SK-N-SH (cell line): ENCODE measurements around the gene ZNF587. TPM values are rescaled to one million over a fixed set of nuclear protein-coding genes. Genes with fewer than 3 reads are reported as not detected.
"Not testable (repeated sequence)": the region's sequence is repeated elsewhere in the genome, so short reads cannot be mapped to it uniquely, and the experiment has no call there.

Source experiments
- CTCF ChIA-PET: fragments of 300-600, 350-600 bp; formaldehyde crosslinking; extraction: SDS; loops from one replicate; lab custom pipeline; 2021; lab: Yijun Ruan, JAX
- POLR2A ChIA-PET: fragments of 350-600 bp; sonication (Branson Sonifier 250); formaldehyde crosslinking; extraction: SDS; loops from one replicate; lab custom pipeline; 2020; ENCODE audit warnings: antibody characterized with exemption, inconsistent platforms; lab: Yijun Ruan, JAX
- DNase-seq: peaks from one replicate; pipeline ENCODE4 v3.0.0; 2012
- H2AFZ ChIP-seq: fragments of 200-600 bp; sonication (generic); 2 replicates; pipeline ENCODE4 v1.8.1; 2016; ENCODE audit warnings: antibody characterized with exemption, mild to moderate bottlenecking, low read depth
- H3F3A ChIP-seq: fragments of 200-600 bp; sonication (generic); replicated peaks from 2 replicates; pipeline ENCODE3; 2016; ENCODE audit warnings: antibody characterized with exemption, mild to moderate bottlenecking; ENCODE audit not compliant: insufficient read depth
- H3K27ac ChIP-seq, 2 experiments: fragments of 200-500 bp in 1 of 2; fragments of 200-600 bp in 1 of 2; sonication (Bioruptor generic) in 1 of 2; sonication (generic), shearing (Covaris generic) in 1 of 2; 2 replicates each; pipeline versions ENCODE4 v1.5.1 to v1.6.1; 2014 to 2016; ENCODE audit warnings: low read depth in 2 of 2, inconsistent platforms in 1 of 2, low read length in 1 of 2, mild to moderate bottlenecking in 1 of 2, mixed read lengths in 1 of 2
- H3K27me3 ChIP-seq: fragments of 200-600 bp; sonication (generic), shearing (Covaris generic); 2 replicates; pipeline ENCODE4 v1.6.1; 2016; ENCODE audit warnings: mixed run types; ENCODE audit not compliant: insufficient read depth
- H3K36me3 ChIP-seq, 2 experiments: fragments of 200-500 bp in 1 of 2; fragments of 200-600 bp in 1 of 2; sonication (Bioruptor generic) in 1 of 2; sonication (generic) in 1 of 2; replicated peaks in 1 of 2; 2 replicates each; pipeline versions ENCODE3 to v1.5.1; 2014 to 2016; ENCODE audit warnings: low read length in 1 of 2, mild to moderate bottlenecking in 1 of 2; ENCODE audit not compliant: insufficient read depth in 2 of 2, control insufficient read depth in 1 of 2
- H3K4me1 ChIP-seq, 2 experiments: fragments of 200-500 bp in 1 of 2; fragments of 200-600 bp in 1 of 2; sonication (Bioruptor generic) in 1 of 2; sonication (generic), shearing (Covaris generic) in 1 of 2; 2 replicates each; pipeline versions ENCODE4 v1.5.1 to v1.6.1; 2014 to 2016; ENCODE audit warnings: low read depth in 1 of 2, low read length in 1 of 2, mixed run types in 1 of 2; ENCODE audit not compliant: insufficient read depth in 2 of 2, control insufficient read depth in 1 of 2
- H3K4me2 ChIP-seq: fragments of 200-600 bp; sonication (generic), shearing (Covaris generic); 2 replicates; pipeline ENCODE4 v1.6.1; 2017; ENCODE audit warnings: mixed run types
- H3K4me3 ChIP-seq, 2 experiments: fragments of 200-500 bp in 1 of 2; fragments of 200-600 bp in 1 of 2; sonication (Bioruptor generic) in 1 of 2; sonication (generic), shearing (Covaris generic) in 1 of 2; 2 replicates each; pipeline versions ENCODE4 v1.5.1 to v1.8.1; 2014 to 2016; ENCODE audit warnings: low read depth in 2 of 2, inconsistent platforms in 1 of 2, low read length in 1 of 2, mild to moderate bottlenecking in 1 of 2, mixed read lengths in 1 of 2, moderate library complexity in 1 of 2
- H3K79me2 ChIP-seq: fragments of 200-600 bp; sonication (generic); 2 replicates; pipeline ENCODE4 v1.8.1; 2017; ENCODE audit warnings: mild to moderate bottlenecking; ENCODE audit not compliant: insufficient read depth
- H3K9ac ChIP-seq: fragments of 200-600 bp; sonication (generic); 2 replicates; pipeline ENCODE4 v1.6.1; 2017; ENCODE audit warnings: mixed run types
- H3K9me2 ChIP-seq: fragments of 200-600 bp; sonication (generic); 2 replicates; pipeline ENCODE4 v1.6.1; 2017; ENCODE audit warnings: mixed run types
- H3K9me3 ChIP-seq: fragments of 200-600 bp; sonication (generic); 2 replicates; pipeline ENCODE4 v1.6.1; 2017; ENCODE audit warnings: mixed run types, mild to moderate bottlenecking, moderate library complexity
- H4K20me1 ChIP-seq: fragments of 200-600 bp; sonication (generic); 2 replicates; pipeline ENCODE4 v1.6.1; 2017; ENCODE audit warnings: mild to moderate bottlenecking, mixed run types; ENCODE audit not compliant: insufficient read depth
- CHD2 ChIP-seq: fragments of 150-350 bp; IDR thresholded peaks from 2 replicates; pipeline ENCODE4 v1.6.1; 2018; ENCODE audit warnings: low read length; ENCODE audit not compliant: partially characterized antibody
- CTCF ChIP-seq: fragments of 200-600 bp; sonication (generic); IDR thresholded peaks from 2 replicates; pipeline ENCODE4 v1.6.1; 2017; ENCODE audit warnings: antibody characterized with exemption, mild to moderate bottlenecking, moderate library complexity
- ELF1 ChIP-seq: IDR thresholded peaks from 2 replicates; pipeline ENCODE4 v1.4.0; 2012
- EP300 ChIP-seq, 2 experiments: IDR thresholded peaks; 2 replicates each; pipeline versions ENCODE4 v1.4.0 to v1.6.1; 2012; ENCODE audit warnings: borderline replicate concordance in 1 of 2, low read depth in 1 of 2, low read length in 1 of 2
- FOXJ3 ChIP-seq: sonication (generic); formaldehyde crosslinking; IDR thresholded peaks from 2 replicates; pipeline ENCODE4 v1.5.1; 2020; ENCODE audit warnings: mild to moderate bottlenecking, missing genetic modification reagents
- FOXM1 ChIP-seq: IDR thresholded peaks from 2 replicates; pipeline ENCODE4 v1.4.0; 2012; ENCODE audit warnings: low read depth, mild to moderate bottlenecking
- GATA2 ChIP-seq: sonication (generic); formaldehyde crosslinking; IDR thresholded peaks from 2 replicates; pipeline ENCODE4 v1.5.0; 2020; ENCODE audit warnings: mild to moderate bottlenecking, missing genetic modification reagents
- IRF3 ChIP-seq: fragments of 150-350 bp; IDR thresholded peaks from 2 replicates; pipeline ENCODE4 v1.6.1; 2016; ENCODE audit warnings: mild to moderate bottlenecking, low read depth, low read length
- JUND ChIP-seq: IDR thresholded peaks from 2 replicates; pipeline ENCODE4 v1.4.0; 2012
- MEF2A ChIP-seq: IDR thresholded peaks from 2 replicates; pipeline ENCODE4 v1.4.0; 2012; ENCODE audit warnings: low read depth, borderline replicate concordance
- NRF1 ChIP-seq: IDR thresholded peaks from 2 replicates; pipeline ENCODE4 v1.6.1; 2012; ENCODE audit warnings: low read depth, mild to moderate bottlenecking, low read length
- POLR2AphosphoS5 ChIP-seq: IDR thresholded peaks from 2 replicates; pipeline ENCODE4 v1.6.1; 2012; ENCODE audit warnings: low read depth, low read length
- REST ChIP-seq: IDR thresholded peaks from 2 replicates; pipeline ENCODE4 v1.6.1; 2012; ENCODE audit warnings: mild to moderate bottlenecking, low read depth, low read length, moderate library complexity
- RXRA ChIP-seq: IDR thresholded peaks from 2 replicates; pipeline ENCODE4 v1.4.0; 2012; ENCODE audit warnings: low read depth, mild to moderate bottlenecking, borderline replicate concordance
- USF2 ChIP-seq: fragments of 150-350 bp; IDR thresholded peaks from 2 replicates; pipeline ENCODE4 v1.6.1; 2017; ENCODE audit warnings: antibody characterized with exemption, low read length, low read depth, borderline replicate concordance
- ZBTB33 ChIP-seq: IDR thresholded peaks from 2 replicates; pipeline ENCODE4 v1.4.0; 2012; ENCODE audit warnings: low read depth, borderline replicate concordance
- WGBS: methylation state at CpG from one replicate; pipeline ENCODE4 v1.1.6; 2017; ENCODE audit warnings: low lambda C conversion rate; 5-methylcytosine and 5-hydroxymethylcytosine counted together
- polyA plus RNA-seq, 3 experiments: library from polyadenylated mRNA; depleted of rRNA; stranded (reverse); fragments of >200 nt; gene quantifications; 2 replicates each; pipeline ENCODE4 v1.2.3, GENCODE V29; 2012

The ZNF587 gene
- polyA plus RNA-seq, 1 of the 3 experiments (the other 2 are of a cell fraction): 7.4 TPM

- peaks cover 18% of the 10 kb centered on the region; the same call in 1 of the 2 replicates for H3K79me2 ChIP-seq
- ChIA-PET CTCF (no interaction called here), POLR2A (no interaction called here)
- no peak overlapping the region for H2AFZ ChIP-seq
- H3K9me3 ChIP-seq: no peaks in the 10 kb centered on the region
- peaks cover 13 to 17% of the 10 kb centered on the region in 2 experiments for H3K36me3 ChIP-seq
- no peak for TF ChIP-seq FOXJ3 (CRISPR knock-in tag)
- no peak for TF ChIP-seq RXRA
- no peak for TF ChIP-seq POLR2AphosphoS5
- no peak for TF ChIP-seq FOXM1
- no peak for TF ChIP-seq EP300 (IDR thresholded peaks at IDR 0.05; ENCODE audit: borderline replicate concordance in 1 of 2, low read depth in 1 of 2, low read length in 1 of 2)
- no peak for TF ChIP-seq GATA2 (CRISPR knock-in tag)
- no peak for TF ChIP-seq USF2
- TF ChIP-seq ZBTB33: no peak
- TF ChIP-seq CHD2: no peak
- TF ChIP-seq ELF1: no peak
- no peak for TF ChIP-seq NRF1
- no peak for TF ChIP-seq IRF3
- no peak for TF ChIP-seq JUND
- TF ChIP-seq CTCF: no peak
- no peak for TF ChIP-seq MEF2A
- TF ChIP-seq REST: no peak
- no peak for DNase-seq
- no peak overlapping the region for H3K4me3 ChIP-seq
- no peak overlapping the region for H3K9ac ChIP-seq
- 95% methylated on average over 3 of the region's 3 CpGs for WGBS
- H4K20me1 ChIP-seq: no peaks in the 10 kb centered on the region
- H3F3A ChIP-seq: peaks cover 3% of the 10 kb centered on the region
- peaks cover 0 to 7% of the 10 kb centered on the region in 2 experiments; a peak in 1 of 4 replicates for H3K4me1 ChIP-seq
- H3K27me3 ChIP-seq: no peaks in the 10 kb centered on the region
- no peaks in the 10 kb centered on the region for H3K9me2 ChIP-seq
- H3K4me2 ChIP-seq: no peak overlapping the region
- no peak overlapping the region for H3K27ac ChIP-seq
Observed at GRCh38 chr19:57812226-57812625, 37.4 kb upstream of the ZNF587 start.

- DNase-seq, H4K20me1 ChIP-seq, H3K9ac ChIP-seq, CTCF ChIA-PET, H3K9me2 ChIP-seq, H3K27me3 ChIP-seq, H2AFZ ChIP-seq, H3K4me1 ChIP-seq, POLR2A ChIA-PET, H3K27ac ChIP-seq, H3F3A ChIP-seq, H3K9me3 ChIP-seq: not testable (repeated sequence)
- peaks cover 18% of the 10 kb centered on the region; the same call in 1 of the 2 replicates for H3K79me2 ChIP-seq
- H3K4me2 ChIP-seq: peak overlapping the region; percentile 78
- WGBS: 95% methylated on average over 11 of the region's 13 CpGs
- peaks cover 7 to 11% of the 10 kb centered on the region in 2 experiments for H3K36me3 ChIP-seq
- H3K4me3 ChIP-seq: peak overlapping the region; percentile 82 to 90; a peak in 3 of 4 replicates
Observed at GRCh38 chr19:57812975-57813820, 36.5 kb upstream of the ZNF587 start.
